ENCODE data around the gene TAF4. TPM values are rescaled to one million over a fixed set of nuclear protein-coding genes. Genes with fewer than 3 reads are reported as not detected.

TAF4 gene
- total and polyA plus RNA-seq, 2 of the 13 experiments (the other 11 are each of a cell fraction or from before 2014, with no cell fraction given): 5.9 to 12.0 TPM

GRCh38 chr20:62067547-62068260 is 2.0 kb upstream of the TAF4 start (continued):
- no peak for TF ChIP-seq DZIP1 (CRISPR knock-in tag; IDR thresholded peaks at IDR 0.05)
- TF ChIP-seq, protein P1, sequence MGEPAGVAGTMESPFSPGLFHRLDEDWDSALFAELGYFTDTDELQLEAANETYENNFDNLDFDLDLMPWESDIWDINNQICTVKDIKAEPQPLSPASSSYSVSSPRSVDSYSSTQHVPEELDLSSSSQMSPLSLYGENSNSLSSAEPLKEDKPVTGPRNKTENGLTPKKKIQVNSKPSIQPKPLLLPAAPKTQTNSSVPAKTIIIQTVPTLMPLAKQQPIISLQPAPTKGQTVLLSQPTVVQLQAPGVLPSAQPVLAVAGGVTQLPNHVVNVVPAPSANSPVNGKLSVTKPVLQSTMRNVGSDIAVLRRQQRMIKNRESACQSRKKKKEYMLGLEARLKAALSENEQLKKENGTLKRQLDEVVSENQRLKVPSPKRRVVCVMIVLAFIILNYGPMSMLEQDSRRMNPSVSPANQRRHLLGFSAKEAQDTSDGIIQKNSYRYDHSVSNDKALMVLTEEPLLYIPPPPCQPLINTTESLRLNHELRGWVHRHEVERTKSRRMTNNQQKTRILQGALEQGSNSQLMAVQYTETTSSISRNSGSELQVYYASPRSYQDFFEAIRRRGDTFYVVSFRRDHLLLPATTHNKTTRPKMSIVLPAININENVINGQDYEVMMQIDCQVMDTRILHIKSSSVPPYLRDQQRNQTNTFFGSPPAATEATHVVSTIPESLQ (CRISPR knock-in tag; conservative IDR thresholded peaks at IDR 0.05): no peak
- TF ChIP-seq TARDBP (CRISPR knock-in tag; IDR thresholded peaks at IDR 0.05): no peak
- no peak for TF ChIP-seq STAT5B (CRISPR knock-in tag; IDR thresholded peaks at IDR 0.05)
- no peak for TF ChIP-seq ZNF333 (CRISPR knock-in tag; IDR thresholded peaks at IDR 0.05; ENCODE audit: borderline replicate concordance)
- no peak for TF ChIP-seq PREB (CRISPR knock-in tag; IDR thresholded peaks at IDR 0.05)
- no peak for TF ChIP-seq PHF5A (CRISPR knock-in tag; IDR thresholded peaks at IDR 0.05; ENCODE audit: low read depth, unreplicated experiment)
- no peak for TF ChIP-seq HIVEP1 (CRISPR knock-in tag; IDR thresholded peaks at IDR 0.05)
- no peak for TF ChIP-seq ZNF33B (CRISPR knock-in tag; IDR thresholded peaks at IDR 0.05)
- TF ChIP-seq, protein P2, sequence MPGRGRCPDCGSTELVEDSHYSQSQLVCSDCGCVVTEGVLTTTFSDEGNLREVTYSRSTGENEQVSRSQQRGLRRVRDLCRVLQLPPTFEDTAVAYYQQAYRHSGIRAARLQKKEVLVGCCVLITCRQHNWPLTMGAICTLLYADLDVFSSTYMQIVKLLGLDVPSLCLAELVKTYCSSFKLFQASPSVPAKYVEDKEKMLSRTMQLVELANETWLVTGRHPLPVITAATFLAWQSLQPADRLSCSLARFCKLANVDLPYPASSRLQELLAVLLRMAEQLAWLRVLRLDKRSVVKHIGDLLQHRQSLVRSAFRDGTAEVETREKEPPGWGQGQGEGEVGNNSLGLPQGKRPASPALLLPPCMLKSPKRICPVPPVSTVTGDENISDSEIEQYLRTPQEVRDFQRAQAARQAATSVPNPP (CRISPR knock-in tag; IDR thresholded peaks at IDR 0.05): no peak
- no peak for TF ChIP-seq GATAD1 (CRISPR knock-in tag; IDR thresholded peaks at IDR 0.05)
- no peak for TF ChIP-seq ZNF574 (CRISPR knock-in tag; IDR thresholded peaks at IDR 0.05)
- TF ChIP-seq KDM3A (CRISPR knock-in tag; IDR thresholded peaks at IDR 0.05; ENCODE audit: low read depth): no peak
- TF ChIP-seq, protein P3, sequence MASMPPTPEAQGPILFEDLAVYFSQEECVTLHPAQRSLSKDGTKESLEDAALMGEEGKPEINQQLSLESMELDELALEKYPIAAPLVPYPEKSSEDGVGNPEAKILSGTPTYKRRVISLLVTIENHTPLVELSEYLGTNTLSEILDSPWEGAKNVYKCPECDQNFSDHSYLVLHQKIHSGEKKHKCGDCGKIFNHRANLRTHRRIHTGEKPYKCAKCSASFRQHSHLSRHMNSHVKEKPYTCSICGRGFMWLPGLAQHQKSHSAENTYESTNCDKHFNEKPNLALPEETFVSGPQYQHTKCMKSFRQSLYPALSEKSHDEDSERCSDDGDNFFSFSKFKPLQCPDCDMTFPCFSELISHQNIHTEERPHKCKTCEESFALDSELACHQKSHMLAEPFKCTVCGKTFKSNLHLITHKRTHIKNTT (CRISPR knock-in tag; IDR thresholded peaks at IDR 0.05): no peak
- no peak for TF ChIP-seq MEF2D (CRISPR knock-in tag; IDR thresholded peaks at IDR 0.05)
- no peak for TF ChIP-seq ZNF138 (CRISPR knock-in tag; IDR thresholded peaks at IDR 0.05; ENCODE audit: low read depth)
- TF ChIP-seq RXRB (CRISPR knock-in tag; IDR thresholded peaks at IDR 0.05; ENCODE audit: borderline replicate concordance): no peak
- no peak for TF ChIP-seq FOSL2 (CRISPR knock-in tag; IDR thresholded peaks at IDR 0.05)
- TF ChIP-seq ZNF501 (CRISPR knock-in tag; IDR thresholded peaks at IDR 0.05): no peak

Measured in HepG2 (cell line).